ENCODE measurements around the gene INO80B.
"Not testable (repeated sequence)": the region's sequence is repeated elsewhere in the genome, so short reads cannot be mapped to it uniquely, and the experiment has no call there.

GRCh38 chr2:74460187-74460586 lies 5.3 kb downstream of the INO80B start:
- not testable (repeated sequence) for TF ChIP-seq CTCF, POLR2A, EP300, POLR2AphosphoS5 (IDR thresholded peaks at IDR 0.05)
